IPS-NIHi7 (cell line): ENCODE data around the gene DUSP12.
A peak's percentile ranks its signal among the peaks of the same experiment; 100 is the strongest.
"Not testable (repeated sequence)": the region's sequence is repeated elsewhere in the genome, so short reads cannot be mapped to it uniquely, and the experiment has no call there.

Experiments
- DNase-seq: peaks from one replicate; pipeline ENCODE4 v3.0.0; 2012; ENCODE audit warnings: mixed read lengths; ENCODE audit errors: extremely low spot score

Gene DUSP12

DNA sequence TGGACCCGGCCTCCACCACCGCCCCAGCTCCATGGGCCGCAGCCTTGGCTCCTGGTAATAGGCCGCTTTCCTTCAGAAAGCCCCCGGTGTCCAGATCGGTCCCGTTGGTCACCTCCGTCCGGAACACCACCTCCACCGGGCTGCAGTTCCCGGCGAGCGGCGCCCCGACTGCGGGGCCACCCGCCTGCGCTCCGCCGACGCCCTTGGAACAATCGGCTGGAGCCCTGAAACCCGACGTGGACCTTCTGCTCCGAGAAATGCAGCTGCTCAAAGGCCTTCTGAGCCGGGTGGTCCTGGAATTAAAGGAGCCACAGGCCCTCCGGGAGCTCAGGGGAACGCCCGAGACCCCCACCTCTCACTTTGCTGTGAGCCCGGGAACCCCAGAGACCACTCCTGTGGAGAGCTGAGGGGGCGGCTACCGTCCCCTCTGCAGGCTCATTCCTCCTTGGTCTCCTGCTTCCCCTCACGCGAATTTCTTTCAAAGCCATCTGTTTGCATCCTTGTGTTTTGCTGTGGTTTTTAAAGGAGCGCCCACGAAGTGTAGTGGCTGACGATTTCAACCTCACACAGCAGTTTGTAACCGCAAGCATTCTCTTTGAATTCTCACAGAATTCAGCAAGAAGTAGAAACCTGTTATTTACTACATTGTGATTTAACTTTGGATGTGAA lies 22.2 kb upstream of the DUSP12 start:
- peak; percentile 34 for DNase-seq

DNA sequence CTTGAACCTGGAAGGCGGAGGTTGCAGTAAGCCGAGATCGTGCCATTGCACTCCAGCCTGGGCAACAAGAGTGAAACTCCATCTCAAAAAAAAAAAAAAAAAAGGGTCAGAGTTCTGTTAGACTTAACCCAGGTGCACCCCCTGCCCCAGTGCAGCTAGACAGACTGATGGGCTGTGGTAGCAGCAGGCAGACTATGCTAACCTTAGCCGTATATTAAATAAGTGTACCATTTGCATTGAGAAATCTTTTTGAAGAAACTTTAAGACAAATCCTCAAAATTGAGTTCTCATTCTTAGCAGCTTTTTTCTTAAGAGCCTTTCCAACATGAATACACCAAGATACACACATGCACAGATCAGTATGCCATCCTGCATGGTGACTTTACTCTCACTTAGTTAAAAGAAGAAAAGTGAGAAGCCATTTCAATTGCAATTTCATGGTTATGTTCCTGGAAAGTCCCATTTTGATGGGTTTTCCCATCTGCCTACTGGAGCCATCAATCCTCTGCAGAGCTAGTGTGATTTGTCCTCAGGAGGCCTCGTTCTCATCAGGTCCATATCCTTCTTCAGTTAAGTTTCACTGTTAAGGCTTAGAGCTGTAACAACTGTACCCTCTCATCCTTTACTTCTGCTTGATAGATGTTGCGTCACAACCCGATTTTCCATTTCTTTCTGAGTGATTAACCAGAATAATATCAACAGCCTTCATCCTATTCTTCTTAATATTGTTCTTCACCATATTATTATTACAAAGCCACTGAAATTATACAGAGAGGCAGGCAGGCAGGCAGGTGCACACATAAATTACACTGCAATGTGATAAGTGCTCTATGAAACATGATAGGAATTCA lies 21.0 kb upstream of the DUSP12 start:
- DNase-seq: no peak

GRCh38 chr1:161730050-161730564 lies 19.5 kb upstream of the DUSP12 start:
- DNase-seq: no peak

DNA sequence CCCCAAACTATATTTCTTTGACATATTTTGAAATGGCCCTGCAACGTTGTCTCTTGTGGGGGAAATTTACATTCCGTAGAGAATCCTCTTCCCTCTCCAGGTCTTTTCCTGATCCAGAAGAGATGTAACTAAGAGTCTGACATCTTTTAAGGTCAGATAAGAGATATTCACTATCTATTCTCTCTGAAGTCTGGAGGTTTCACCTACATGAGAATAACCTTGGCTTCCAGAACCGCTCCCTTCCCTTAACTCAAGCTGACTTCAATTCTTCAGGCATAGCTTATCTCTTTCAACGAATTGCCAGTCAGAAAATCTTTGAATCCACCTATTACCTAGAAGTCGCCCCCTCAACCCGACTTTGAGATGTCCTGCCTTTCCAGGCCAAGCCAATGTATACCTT lies 18.3 kb upstream of the DUSP12 start:
- DNase-seq: no peak

DNA sequence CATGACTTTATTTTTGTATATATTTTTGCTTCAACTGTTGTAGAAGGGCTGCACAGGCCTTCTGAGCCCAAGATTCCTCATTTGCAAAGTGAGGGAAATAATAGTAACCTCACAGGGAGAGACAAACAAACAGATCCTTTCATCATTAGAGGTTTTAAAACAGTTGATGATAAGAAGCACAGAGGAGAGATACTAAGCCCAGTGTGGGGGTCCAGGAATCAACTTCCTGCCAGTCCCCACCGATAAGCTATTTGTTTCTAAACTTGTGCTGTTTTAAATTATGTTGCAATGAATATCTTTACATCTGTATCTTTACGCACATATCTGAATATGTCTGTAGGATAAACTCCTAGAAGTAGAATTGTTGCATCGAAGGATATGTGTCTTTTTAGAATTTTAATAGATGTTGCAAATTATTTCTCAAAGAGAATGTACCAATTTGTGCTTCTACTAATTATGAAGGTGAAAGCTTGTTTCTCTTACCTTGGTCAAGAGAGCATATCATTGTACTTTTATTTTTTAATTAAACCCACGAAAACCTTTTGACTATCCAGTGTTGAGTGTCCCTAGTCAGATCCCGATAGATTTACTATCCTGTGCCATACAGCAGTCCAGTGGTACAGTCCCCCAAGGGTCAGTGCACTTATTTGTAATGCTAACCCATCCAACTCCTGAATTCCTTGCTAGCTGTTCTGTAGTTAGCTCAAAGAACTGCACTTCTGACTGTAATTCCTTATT lies 17.4 kb upstream of the DUSP12 start:
- DNase-seq: no peak

- DNase-seq: no peak
Measured at GRCh38 chr1:161733526-161733925, 16.1 kb upstream of the DUSP12 start.

DNA sequence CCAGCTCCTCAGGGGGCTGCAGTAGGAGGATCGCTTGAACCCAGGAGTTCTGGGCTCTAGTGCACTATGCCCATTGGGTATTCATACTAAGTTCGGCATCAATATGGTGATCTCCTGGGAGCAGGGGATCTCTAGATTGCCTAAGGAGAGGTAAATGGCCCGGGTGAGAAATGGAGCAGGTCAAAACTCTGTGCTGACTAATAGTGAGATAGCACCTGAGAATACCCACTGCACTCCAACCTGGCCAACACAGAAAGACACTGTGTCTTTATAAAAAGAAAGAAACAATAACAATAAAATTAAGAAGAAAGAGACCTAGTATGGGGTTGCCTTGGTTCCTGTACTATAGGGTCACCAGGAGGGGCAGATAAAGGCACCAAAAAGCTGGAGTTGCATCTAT lies 13.7 kb upstream of the DUSP12 start:
- no peak for DNase-seq

GRCh38 chr1:161736335-161736969 lies 13.1 kb upstream of the DUSP12 start:
- DNase-seq: no peak

GRCh38 chr1:161737625-161738024 lies 12.0 kb upstream of the DUSP12 start:
- DNase-seq: peak; percentile 23

GRCh38 chr1:161738627-161739287 lies 10.8 kb upstream of the DUSP12 start:
- peak; percentile 46 for DNase-seq

DNA sequence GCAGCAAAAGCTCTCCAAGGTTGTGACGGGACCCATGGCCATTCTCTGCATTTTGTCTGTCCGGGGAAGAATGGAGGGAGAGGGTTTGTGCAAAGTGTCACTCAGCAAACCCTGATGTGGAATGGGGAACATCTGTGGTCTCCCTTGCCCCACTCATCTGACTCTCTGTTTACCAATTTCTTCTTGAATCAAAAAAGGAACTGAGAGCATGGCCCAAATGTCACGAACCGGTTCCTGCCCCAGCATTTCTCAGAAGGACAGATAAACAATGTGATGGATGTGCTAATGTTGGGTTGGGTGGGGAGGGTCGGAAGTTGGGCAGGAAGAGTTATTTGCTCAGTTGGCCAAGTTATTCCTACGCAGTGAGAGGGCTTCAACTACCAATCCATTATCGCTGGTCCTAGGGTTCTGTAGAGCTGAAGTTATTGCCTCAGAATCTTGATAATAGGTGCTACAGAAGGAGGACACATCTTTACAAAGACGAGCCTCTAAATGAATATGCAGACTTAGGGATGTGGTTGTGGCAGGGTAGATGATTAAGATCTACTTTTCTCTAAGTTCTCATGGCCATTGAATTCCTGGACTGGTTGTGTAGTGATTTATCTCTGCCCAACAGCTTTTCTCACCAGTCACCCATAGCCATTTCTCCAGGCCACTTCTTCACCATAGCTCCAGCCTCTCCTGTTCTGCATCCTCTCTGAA lies 9.6 kb upstream of the DUSP12 start:
- DNase-seq: no peak

DNA sequence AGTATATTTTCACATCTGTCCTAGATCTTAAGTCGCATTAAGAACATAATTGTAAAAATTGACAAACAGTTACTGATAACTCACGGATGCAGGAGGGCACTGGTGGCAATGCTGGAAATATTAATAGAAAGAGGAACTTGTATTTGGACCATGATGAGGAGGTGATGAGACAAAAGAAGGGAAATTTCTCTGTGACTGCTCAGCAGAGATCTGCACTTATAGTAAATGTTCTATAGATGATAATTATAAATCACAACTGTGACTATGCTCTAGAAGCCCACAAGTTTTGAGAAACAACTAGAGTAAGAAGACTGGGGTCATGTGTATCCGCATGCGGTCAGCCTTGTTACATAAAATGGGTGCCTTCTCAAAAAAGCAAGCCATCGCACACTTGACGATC lies 8.7 kb upstream of the DUSP12 start:
- no peak for DNase-seq

- DNase-seq: no peak
Measured at GRCh38 chr1:161743231-161743630, 6.4 kb upstream of the DUSP12 start.

- no peak for DNase-seq
Measured at GRCh38 chr1:161747801-161748200, 1.8 kb upstream of the DUSP12 start.

DNA sequence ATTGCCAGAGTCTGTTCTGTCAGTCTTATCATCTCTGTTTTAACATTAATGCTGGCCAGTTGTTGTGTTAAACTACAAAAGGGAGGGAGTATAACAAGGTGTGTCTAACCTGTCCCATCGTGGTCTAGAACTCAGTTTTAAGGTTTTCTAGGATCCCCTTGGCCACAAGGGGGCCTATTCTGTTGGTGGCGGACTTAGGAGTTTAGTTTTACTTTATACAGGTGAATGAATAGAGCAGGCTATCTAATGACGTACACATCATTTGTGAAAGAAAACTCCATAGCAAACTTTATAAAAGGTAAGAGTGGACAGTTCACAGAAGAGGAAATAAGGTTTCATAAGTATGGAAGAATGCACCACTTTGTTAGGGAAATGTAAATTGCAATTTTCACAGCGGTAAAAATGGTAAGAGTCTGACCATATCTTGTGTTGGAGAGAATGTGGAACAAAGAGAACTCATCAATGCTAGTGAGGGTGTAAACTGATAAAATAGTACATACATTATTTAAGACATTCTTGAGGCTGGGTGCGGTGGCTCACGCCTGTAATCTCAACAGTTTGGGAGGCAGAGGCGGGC lies 14.0 kb downstream of the DUSP12 start:
- peak; percentile 31 for DNase-seq

- peak; percentile 73 for DNase-seq
Measured at GRCh38 chr1:161766102-161766981, 16.8 kb downstream of the DUSP12 start, which contains the start of gene ATF6. TSS of gene ATF6 (plus strand) at chr1:161766320. CDS start at chr1:161766361, 41 bp downstream.

DNA sequence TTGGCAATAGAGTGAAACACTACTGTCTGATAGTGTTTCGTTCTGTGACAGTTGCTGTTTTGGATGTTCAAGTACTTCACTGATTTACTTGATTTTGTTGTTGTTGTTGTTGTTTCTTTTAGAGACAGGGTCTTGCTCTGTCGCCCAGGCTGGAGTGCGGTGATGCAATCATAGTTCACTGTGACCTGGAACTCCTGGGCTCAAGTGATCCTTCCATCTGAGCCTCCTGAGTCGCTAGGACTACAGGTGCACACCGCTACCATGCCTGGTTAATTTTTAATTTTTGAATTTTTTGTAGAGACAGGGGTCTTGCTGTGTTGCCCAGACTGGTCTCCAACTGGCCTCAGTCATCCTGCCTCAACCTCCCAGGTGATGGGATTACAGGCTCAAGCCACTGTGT lies 18.9 kb downstream of the DUSP12 start:
- DNase-seq: no peak

DNA sequence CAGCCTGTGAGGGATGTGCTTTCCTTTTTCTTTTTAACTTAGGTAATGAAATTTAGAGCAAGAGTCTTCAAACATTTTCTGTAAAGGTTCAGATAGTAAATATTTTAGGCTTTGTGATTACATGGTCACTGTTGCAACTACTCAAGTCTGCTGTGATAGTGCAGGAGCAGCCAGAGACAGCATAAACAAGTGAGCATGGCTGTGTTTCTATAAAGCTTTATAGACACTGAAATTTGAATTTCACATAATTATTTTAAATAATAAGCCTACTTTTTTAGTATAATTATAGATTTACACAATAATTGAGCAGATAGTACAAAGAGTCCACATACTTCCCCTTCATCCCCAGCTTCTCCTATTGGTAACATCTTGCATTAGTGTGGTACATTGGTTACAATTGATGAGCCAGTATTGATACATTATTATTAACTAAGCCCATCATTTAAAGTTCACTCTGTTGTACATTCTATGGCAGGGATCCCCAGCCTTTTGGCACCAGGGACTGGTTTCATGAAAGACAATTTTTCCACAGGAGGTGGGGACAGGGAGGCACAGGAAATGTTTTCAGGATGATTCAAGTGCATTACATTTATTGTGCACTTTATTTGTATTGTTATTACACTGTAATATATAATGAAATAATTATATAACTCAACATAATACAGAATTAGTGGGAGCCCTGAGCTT lies 19.5 kb downstream of the DUSP12 start:
- DNase-seq: no peak

GRCh38 chr1:161769673-161770045 lies 20.1 kb downstream of the DUSP12 start:
- DNase-seq: not testable (repeated sequence)
